ENCODE data around the gene PSD.

PSD gene

DNA sequence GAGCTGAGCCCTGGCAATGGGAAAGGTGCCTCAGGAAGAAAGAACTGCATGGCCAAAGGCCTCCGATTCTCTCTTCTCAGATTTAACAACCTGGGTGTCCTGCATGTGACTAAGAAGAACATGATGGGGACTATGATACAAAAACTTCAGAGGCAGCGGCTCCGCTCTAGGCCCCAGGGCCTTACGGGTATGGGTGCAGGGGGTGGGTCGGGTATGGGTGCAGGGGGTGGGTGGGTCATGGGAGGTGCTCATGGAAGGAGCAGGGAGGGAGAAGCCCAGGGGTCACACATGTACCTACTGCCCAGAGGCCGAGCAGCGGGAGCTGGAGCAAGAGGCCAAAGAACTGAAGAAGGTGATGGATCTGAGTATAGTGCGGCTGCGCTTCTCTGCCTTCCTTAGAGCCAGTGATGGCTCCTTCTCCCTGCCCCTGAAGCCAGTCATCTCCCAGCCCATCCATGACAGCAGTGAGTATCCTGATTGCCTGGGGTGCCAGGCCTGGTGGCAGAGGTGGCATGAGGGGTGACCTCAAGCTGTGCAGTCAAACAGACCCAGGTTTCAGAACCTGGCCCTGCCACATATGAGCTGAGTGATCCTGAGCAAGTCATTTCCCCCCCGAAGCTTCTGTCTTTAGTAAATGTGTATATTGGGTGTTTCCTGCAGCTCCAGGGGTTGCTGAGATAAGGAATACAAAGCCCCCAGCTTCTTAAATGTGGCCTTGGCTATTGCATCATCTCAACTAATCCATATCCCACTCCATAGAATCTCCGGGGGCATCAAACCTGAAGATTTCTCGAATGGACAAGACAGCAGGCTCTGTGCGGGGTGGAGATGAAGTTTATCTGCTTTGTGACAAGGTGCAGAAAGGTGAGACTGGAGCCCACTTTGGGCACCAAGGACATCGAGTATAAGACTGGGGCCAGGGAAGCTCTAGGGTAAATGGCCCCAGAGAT is 21.1 kb downstream of the PSD start:
- no peak for DNase-seq (ENCODE audit: low spot score)
- TF ChIP-seq, protein P1, sequence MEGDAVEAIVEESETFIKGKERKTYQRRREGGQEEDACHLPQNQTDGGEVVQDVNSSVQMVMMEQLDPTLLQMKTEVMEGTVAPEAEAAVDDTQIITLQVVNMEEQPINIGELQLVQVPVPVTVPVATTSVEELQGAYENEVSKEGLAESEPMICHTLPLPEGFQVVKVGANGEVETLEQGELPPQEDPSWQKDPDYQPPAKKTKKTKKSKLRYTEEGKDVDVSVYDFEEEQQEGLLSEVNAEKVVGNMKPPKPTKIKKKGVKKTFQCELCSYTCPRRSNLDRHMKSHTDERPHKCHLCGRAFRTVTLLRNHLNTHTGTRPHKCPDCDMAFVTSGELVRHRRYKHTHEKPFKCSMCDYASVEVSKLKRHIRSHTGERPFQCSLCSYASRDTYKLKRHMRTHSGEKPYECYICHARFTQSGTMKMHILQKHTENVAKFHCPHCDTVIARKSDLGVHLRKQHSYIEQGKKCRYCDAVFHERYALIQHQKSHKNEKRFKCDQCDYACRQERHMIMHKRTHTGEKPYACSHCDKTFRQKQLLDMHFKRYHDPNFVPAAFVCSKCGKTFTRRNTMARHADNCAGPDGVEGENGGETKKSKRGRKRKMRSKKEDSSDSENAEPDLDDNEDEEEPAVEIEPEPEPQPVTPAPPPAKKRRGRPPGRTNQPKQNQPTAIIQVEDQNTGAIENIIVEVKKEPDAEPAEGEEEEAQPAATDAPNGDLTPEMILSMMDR (IDR thresholded peaks at IDR 0.05; ENCODE audit: extremely low read depth, insufficient read depth, missing control alignments): no peak
- in situ Hi-C loops (cut with MboI; ENCODE audit: low pct_unique_long_range_greater_than_20kb, low sequenced_read_pairs, unreplicated experiment): no loop called here

DNA sequence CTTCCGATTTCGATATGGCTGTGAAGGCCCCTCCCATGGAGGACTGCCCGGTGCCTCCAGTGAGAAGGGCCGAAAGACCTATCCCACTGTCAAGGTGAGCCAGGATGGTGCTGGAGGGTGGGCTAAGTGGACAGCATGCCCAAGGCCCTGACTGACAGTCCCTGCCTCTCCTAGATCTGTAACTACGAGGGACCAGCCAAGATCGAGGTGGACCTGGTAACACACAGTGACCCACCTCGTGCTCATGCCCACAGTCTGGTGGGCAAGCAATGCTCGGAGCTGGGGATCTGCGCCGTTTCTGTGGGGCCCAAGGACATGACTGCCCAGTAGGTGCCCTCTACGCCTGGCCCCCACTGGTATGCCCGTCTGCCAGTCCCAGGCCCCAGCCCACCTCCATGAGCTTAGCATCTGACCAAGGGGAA is 21.8 kb downstream of the PSD start:
- in situ Hi-C loops (cut with MboI; ENCODE audit: low pct_unique_long_range_greater_than_20kb, low sequenced_read_pairs, unreplicated experiment): no loop called here
- DNase-seq (ENCODE audit: low spot score): no peak
- TF ChIP-seq, protein P1 (IDR thresholded peaks at IDR 0.05; ENCODE audit: extremely low read depth, insufficient read depth, missing control alignments): no peak

DNA sequence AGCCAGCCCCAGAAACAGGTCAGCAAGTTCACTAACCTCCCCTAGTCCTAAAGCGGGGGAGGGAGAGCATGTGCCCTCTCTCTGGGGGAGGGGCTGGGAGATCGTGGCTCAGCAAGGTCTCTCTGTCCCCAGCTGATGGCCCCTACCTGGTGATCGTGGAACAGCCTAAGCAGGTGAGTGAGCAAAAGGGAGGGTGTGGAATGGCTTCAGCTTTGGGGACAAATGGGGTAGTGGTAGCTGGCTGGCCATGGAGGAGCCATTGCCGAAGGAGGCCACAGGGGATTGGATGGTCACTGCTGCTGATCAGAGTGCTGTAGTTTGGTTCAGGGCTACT is 22.3 kb downstream of the PSD start:
- TF ChIP-seq, protein P1 (IDR thresholded peaks at IDR 0.05; ENCODE audit: extremely low read depth, insufficient read depth, missing control alignments): no peak
- no peak for DNase-seq (ENCODE audit: low spot score)
- in situ Hi-C loops (cut with MboI; ENCODE audit: low pct_unique_long_range_greater_than_20kb, low sequenced_read_pairs, unreplicated experiment): no loop called here

DNA sequence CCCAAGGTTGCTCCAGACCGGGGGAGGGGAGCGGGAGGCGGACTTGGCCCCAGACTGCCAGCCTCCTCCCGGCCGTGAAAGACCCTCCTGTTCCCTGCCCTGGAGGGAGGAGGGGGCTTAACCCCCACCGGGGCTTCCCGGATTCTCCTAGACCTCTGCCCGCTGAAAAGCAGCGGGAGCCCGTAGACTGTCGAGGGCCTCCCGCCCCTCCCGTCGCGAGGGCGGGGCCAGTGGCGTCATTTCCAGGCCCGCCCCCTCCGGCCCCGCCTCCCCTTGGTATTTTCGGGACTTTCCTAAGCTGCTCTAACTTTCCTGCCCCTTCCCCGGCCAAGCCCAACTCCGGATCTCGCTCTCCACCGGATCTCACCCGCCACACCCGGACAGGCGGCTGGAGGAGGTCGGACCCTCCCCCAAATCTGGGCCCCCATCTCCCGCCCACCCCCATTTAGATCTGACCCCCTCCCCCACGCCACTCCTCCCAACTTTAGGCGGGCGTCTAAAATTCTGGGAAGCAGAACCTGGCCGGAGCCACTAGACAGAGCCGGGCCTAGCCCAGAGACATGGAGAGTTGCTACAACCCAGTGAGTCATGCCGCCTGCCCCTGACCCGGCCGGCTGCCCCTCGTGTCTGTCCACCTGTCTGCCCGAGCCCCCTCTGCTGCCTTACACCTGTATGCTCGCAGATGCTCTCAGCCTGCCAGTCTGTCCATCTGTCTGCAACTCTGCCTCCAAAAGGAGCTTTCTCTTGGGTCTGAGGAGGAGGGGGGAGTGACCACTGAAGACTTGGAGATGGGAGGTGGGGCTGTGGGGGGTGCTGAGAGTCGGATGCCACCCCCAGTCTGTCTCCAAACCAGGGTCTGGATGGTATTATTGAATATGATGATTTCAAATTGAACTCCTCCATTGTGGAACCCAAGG is 22.9 kb downstream of the PSD start, which contains the start of gene NFKB2:
NFKB2 (plus strand) TSS at position 306 of the 917 bp plus-strand sequence; CDS start at position 561, 255 bp downstream.
- TF ChIP-seq, protein P1 (IDR thresholded peaks at IDR 0.05; ENCODE audit: extremely low read depth, insufficient read depth, missing control alignments): no peak
- in situ Hi-C loops (cut with MboI; ENCODE audit: low pct_unique_long_range_greater_than_20kb, low sequenced_read_pairs, unreplicated experiment): no loop called here
- peak; percentile 95 for DNase-seq (ENCODE audit: low spot score)

DNA sequence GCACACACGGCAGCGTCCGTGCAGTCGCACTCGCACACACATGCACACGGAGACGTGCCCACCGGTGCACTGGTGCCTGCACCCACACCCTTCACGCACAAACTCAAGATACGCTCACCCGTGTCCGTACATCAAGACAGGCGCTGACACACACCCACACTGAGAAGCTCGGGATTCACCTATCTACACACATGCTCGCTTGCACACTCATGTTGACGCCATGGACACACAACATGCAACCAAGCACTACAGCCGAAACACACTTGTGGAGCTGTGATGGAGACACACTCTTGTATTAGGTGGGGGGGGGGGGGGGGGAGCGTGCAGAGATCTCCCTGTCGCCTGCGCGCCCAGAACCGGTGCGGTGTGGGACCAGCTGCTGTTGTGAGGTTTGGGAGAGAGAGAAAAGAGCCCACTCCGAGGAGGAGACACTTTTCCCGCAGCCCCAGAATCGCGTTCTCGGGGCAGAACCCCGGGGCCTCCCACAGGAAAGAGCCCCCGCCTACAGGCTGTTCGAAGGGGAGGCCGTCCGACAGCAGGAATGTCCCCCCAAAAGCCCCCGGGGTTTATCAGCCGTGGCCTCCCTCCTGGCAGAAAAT is 23.7 kb downstream of the PSD start:
- in situ Hi-C loops (cut with MboI; ENCODE audit: low pct_unique_long_range_greater_than_20kb, low sequenced_read_pairs, unreplicated experiment): no loop called here
- DNase-seq (ENCODE audit: low spot score): peak; percentile 70
- TF ChIP-seq, protein P1 (IDR thresholded peaks at IDR 0.05; ENCODE audit: extremely low read depth, insufficient read depth, missing control alignments): no peak
